B cell (primary cell): Measurements from ENCODE around the gene GMPPB. TPM values are rescaled to one million over a fixed set of nuclear protein-coding genes. Genes with fewer than 3 reads are reported as not detected.

ENCODE experiments used
- ATAC-seq: fragments of 200-7000 bp; cut with Tn5 transposase; one replicate; pipeline ENCODE4 v1.10.0; 2021; ENCODE audit warnings: low read depth, mild to moderate bottlenecking, moderate number of reproducible peaks, moderate library complexity
- CTCF ChIA-PET: fragments of 350-600 bp; sonication (Branson Sonifier 250); formaldehyde crosslinking; loops from one replicate; lab custom pipeline; 2021; ENCODE audit warnings: antibody characterized with exemption, inconsistent platforms; lab: Charles Lee
- POLR2A ChIA-PET: fragments of 350-600 bp; sonication (Branson Sonifier 250); formaldehyde crosslinking; loops from one replicate; lab custom pipeline; 2021; ENCODE audit warnings: antibody characterized with exemption; lab: Charles Lee
- DNase-seq: peaks from one replicate; pipeline ENCODE4 v3.0.0; 2013
- H2AFZ ChIP-seq: 2 replicates; pipeline ENCODE4 v1.6.1; 2012; ENCODE audit warnings: mild to moderate bottlenecking, low read depth, low read length; ENCODE audit not compliant: insufficient read depth, poor library complexity, severe bottlenecking
- H3K27ac ChIP-seq, 2 donors: 1 replicate in 1 of 2; 2 replicates in 1 of 2; pipeline ENCODE4 v1.5.1; 2012 to 2013; ENCODE audit warnings: low read length in 2 of 2, mild to moderate bottlenecking in 2 of 2, moderate library complexity in 1 of 2
- H3K27me3 ChIP-seq, 4 experiments: fragments of 200-600 bp in 1 of 4; sonication (generic) in 1 of 4; replicated peaks in 1 of 4; 1 replicate in 2 of 4; 2 replicates in 2 of 4; pipeline versions ENCODE4 v1.6.1 to v1.7.0; 2013 to 2016; ENCODE audit warnings: low read length in 3 of 4, mild to moderate bottlenecking in 2 of 4, mixed read lengths in 1 of 4, moderate library complexity in 1 of 4; ENCODE audit not compliant: insufficient read depth in 4 of 4, control insufficient read depth in 3 of 4; ENCODE audit errors: control extremely low read depth in 1 of 4
- H3K36me3 ChIP-seq, 2 experiments: replicated peaks in 1 of 2; 1 replicate in 1 of 2; 2 replicates in 1 of 2; pipeline versions ENCODE4 v1.6.1 to v1.7.1; 2013; ENCODE audit warnings: low read length in 1 of 2; ENCODE audit not compliant: insufficient read depth in 2 of 2, control insufficient read depth in 1 of 2; ENCODE audit errors: control extremely low read depth in 1 of 2, extremely low read depth in 1 of 2
- H3K4me1 ChIP-seq, 2 donors: fragments of 200-600 bp in 1 of 2; sonication (generic) in 1 of 2; 1 replicate in 1 of 2; 2 replicates in 1 of 2; pipeline versions ENCODE4 v1.5.1 to v1.6.1; 2013 to 2017; ENCODE audit warnings: low read length in 2 of 2; ENCODE audit not compliant: control insufficient read depth in 2 of 2, insufficient read depth in 2 of 2
- H3K4me2 ChIP-seq: replicated peaks from 2 replicates; pipeline ENCODE3; 2012; ENCODE audit warnings: mild to moderate bottlenecking, low read depth, low read length; ENCODE audit not compliant: poor library complexity, severe bottlenecking
- H3K4me3 ChIP-seq, 5 experiments: fragments of 200-600 bp in 1 of 5; sonication (generic) in 1 of 5; 1 replicate in 3 of 5; 2 replicates in 2 of 5; pipeline versions ENCODE4 v1.5.1 to v1.7.0; 2011 to 2016; ENCODE audit warnings: low read length in 4 of 5, mild to moderate bottlenecking in 4 of 5, low read depth in 2 of 5, control low read depth in 1 of 5, moderate library complexity in 1 of 5; ENCODE audit not compliant: insufficient read depth in 1 of 5; ENCODE audit errors: control extremely low read depth in 1 of 5, extremely low read depth in 1 of 5
- H3K79me2 ChIP-seq: fragments of 200-600 bp; sonication (generic); one replicate; pipeline ENCODE4 v1.6.0; 2016; ENCODE audit warnings: low read length; ENCODE audit not compliant: control insufficient read depth, insufficient read depth
- H3K9ac ChIP-seq: fragments of 200-600 bp; sonication (generic); 2 replicates; pipeline ENCODE4 v1.6.1; 2017; ENCODE audit warnings: mild to moderate bottlenecking, low read length, moderate library complexity
- H3K9me3 ChIP-seq, 3 donors: one replicate each; pipeline versions ENCODE4 v1.6.1 to v1.7.1; 2013; ENCODE audit warnings: low read length in 2 of 3; ENCODE audit not compliant: control insufficient read depth in 2 of 3, insufficient read depth in 1 of 3; ENCODE audit errors: control extremely low read depth in 1 of 3
- H4K20me1 ChIP-seq: 2 replicates; pipeline ENCODE4 v1.6.0; 2012; ENCODE audit warnings: mild to moderate bottlenecking, low read length; ENCODE audit not compliant: insufficient read depth, control insufficient read depth, poor library complexity, severe bottlenecking
- H3K27ac Mint-ChIP-seq: one replicate; pipeline ENCODE4 v1.8.0; 2021; ENCODE audit warnings: mixed read lengths
- H3K27me3 Mint-ChIP-seq: one replicate; pipeline ENCODE4 v1.8.0; 2021; ENCODE audit warnings: mixed read lengths
- H3K4me1 Mint-ChIP-seq: one replicate; pipeline ENCODE4 v1.8.0; 2021; ENCODE audit warnings: mixed read lengths
- H3K4me3 Mint-ChIP-seq: one replicate; pipeline ENCODE4 v1.8.0; 2021; ENCODE audit warnings: mixed read lengths
- H3K9me3 Mint-ChIP-seq: one replicate; pipeline ENCODE4 v1.8.0; 2022; ENCODE audit warnings: mixed read lengths; ENCODE audit not compliant: insufficient read depth
- EZH2 ChIP-seq: IDR thresholded peaks from 2 replicates; pipeline ENCODE4 v1.6.1; 2012; ENCODE audit warnings: borderline replicate concordance, low read depth, mild to moderate bottlenecking, moderate library complexity, low read length; ENCODE audit not compliant: insufficient read depth, poor library complexity, severe bottlenecking
- WGBS: methylation state at CpG from one replicate; pipeline ENCODE4 v1.1.5; 2013; ENCODE audit warnings: missing lambda C conversion rate; ENCODE audit not compliant: insufficient coverage; 5-methylcytosine and 5-hydroxymethylcytosine counted together
- intact Hi-C: fragments of 100-400 bp; cut with micrococcal nuclease; formaldehyde crosslinking; loops from one replicate; pipeline ENCODE4 v1.10.0; 2022
- polyA plus RNA-seq: library from polyadenylated mRNA; depleted of rRNA; stranded (reverse); fragments of >200 nt; gene quantifications from 2 replicates; pipeline ENCODE4 v1.2.3, GENCODE V29; 2012
- total RNA-seq, 2 donors: library from RNA; stranded (reverse); fragments of 120-200 nt in 1 of 2; gene quantifications; 1 replicate in 1 of 2; 2 replicates in 1 of 2; pipeline versions ENCODE4 v1.2.3 to v1.2.4, GENCODE V29; 2013 to 2022
- TF ChIP-seq, protein P1 (sequence below): fragments of 200-600 bp; IDR thresholded peaks from one replicate; pipeline ENCODE4 v1.8.0; 2022; ENCODE audit warnings: antibody characterized with exemption, mild to moderate bottlenecking

The GMPPB gene
- total and polyA plus RNA-seq, 2 donors (not counting 1 experiment from before 2014, with no cell fraction given), result 31.4 to 32.5 TPM

DNA sequence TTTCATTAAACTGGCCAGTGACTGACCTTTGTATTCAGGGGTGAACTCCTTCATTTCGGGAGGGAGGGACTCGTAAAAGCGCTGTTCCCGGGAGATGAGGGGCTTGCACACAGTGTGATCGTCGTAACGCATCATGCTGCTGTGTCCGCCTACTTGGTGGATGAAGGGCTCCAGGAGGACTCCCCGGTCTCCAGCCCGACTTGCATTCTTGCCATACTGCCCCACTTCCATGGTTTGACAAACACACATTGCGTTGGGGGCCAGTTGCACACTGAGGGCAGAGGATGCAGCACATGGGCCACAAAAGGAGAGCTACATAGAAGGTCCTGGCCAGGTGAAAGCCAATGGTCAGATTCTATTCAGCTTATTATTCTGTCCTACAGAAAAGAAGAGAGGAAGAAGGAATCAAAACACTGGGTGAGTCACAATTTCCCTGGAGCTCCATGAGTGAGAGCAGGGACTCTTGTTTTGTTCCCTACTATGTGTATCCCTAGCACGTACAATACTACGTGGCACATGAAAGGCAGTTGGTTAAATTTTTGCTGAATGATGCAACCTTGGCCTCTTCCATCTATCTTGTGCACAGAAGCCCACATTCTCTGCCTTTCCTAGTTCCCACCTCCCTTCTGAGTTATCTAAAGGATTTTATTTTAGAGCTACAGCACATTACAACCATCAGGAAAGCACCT is 24.2 kb upstream of the GMPPB start:
- H2AFZ ChIP-seq, result no peak overlapping the region
- TF ChIP-seq, protein P1, sequence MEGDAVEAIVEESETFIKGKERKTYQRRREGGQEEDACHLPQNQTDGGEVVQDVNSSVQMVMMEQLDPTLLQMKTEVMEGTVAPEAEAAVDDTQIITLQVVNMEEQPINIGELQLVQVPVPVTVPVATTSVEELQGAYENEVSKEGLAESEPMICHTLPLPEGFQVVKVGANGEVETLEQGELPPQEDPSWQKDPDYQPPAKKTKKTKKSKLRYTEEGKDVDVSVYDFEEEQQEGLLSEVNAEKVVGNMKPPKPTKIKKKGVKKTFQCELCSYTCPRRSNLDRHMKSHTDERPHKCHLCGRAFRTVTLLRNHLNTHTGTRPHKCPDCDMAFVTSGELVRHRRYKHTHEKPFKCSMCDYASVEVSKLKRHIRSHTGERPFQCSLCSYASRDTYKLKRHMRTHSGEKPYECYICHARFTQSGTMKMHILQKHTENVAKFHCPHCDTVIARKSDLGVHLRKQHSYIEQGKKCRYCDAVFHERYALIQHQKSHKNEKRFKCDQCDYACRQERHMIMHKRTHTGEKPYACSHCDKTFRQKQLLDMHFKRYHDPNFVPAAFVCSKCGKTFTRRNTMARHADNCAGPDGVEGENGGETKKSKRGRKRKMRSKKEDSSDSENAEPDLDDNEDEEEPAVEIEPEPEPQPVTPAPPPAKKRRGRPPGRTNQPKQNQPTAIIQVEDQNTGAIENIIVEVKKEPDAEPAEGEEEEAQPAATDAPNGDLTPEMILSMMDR, result no peak
- no peak for TF ChIP-seq EZH2
- 98% methylated on average over 10 of the region's 13 CpGs for WGBS
- no peak overlapping the region for H3K4me3 Mint-ChIP-seq
- ChIA-PET CTCF (no interaction called here), POLR2A (no interaction called here)
- H3K4me1 Mint-ChIP-seq, result peaks cover 2% of the 10 kb centered on the region
- no peak overlapping the region for H3K9ac ChIP-seq
- ATAC-seq (no peak), DNase-seq (no peak)
- H3K4me3 ChIP-seq, result no peak overlapping the region
- H3K36me3 ChIP-seq, result peaks cover 4 to 42% of the 10 kb centered on the region in 2 experiments
- no peaks in the 10 kb centered on the region for H3K9me3 ChIP-seq
- no peaks in the 10 kb centered on the region for H3K27me3 Mint-ChIP-seq
- no peak overlapping the region for H3K4me2 ChIP-seq
- no peaks in the 10 kb centered on the region for H3K4me1 ChIP-seq
- no peaks in the 10 kb centered on the region for H3K27me3 ChIP-seq
- H3K79me2 ChIP-seq, result peaks cover 78% of the 10 kb centered on the region
- no peaks in the 10 kb centered on the region for H3K9me3 Mint-ChIP-seq
- no peak overlapping the region for H3K27ac ChIP-seq
- intact Hi-C loops, result no loop called here
- H3K27ac Mint-ChIP-seq, result no peak overlapping the region
- peaks cover 44% of the 10 kb centered on the region for H4K20me1 ChIP-seq

DNA sequence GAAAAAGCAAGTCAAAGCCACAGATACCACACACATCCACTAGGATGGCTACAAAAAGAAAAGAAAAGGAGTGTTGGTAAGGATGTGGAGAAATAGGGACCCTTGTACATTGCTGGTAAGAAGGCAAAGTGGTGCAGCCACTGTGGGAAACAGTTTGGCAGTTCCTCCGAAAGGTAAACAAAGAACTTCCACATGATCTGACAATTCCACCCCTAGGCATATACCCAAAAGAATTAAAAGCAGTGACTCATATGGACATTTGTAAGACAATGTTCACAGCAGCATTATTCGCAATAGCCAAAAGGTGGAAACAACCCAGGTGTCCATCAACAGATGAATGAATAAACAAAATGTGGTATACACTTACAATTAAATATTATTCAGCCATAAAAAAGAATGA is 22.2 kb upstream of the GMPPB start:
- TF ChIP-seq, protein P1, result no peak
- no peak for TF ChIP-seq EZH2
- Histone ChIP-seq H4K20me1 (peaks cover 42% of the 10 kb centered on the region), H3K27ac (no peak overlapping the region), H2AFZ (no peak overlapping the region), H3K4me2 (no peak overlapping the region), H3K27me3 (no peaks in the 10 kb centered on the region), H3K9me3 (no peaks in the 10 kb centered on the region), H3K4me1 (no peaks in the 10 kb centered on the region), H3K4me3 (no peak overlapping the region), H3K9ac (no peak overlapping the region), H3K36me3 (peaks cover 0 to 48% of the 10 kb centered on the region in 2 experiments), H3K79me2 (peaks cover 67% of the 10 kb centered on the region)
- no CpG with 5 or more reads among the region's 2 CpGs for WGBS
- H3K27ac Mint-ChIP-seq, result no peak overlapping the region
- H3K27me3 Mint-ChIP-seq, result no peaks in the 10 kb centered on the region
- intact Hi-C loops, result no loop called here
- POLR2A ChIA-PET, result no interaction called here
- no peaks in the 10 kb centered on the region for H3K9me3 Mint-ChIP-seq
- H3K4me3 Mint-ChIP-seq, result no peak overlapping the region
- H3K4me1 Mint-ChIP-seq, result peaks cover 1% of the 10 kb centered on the region
- DNase-seq, result no peak
- ATAC-seq, result no peak
- CTCF ChIA-PET, result interaction anchor here (1.7 to 1.9 kb wide), 2 partner anchors 56 to 94 kb away, joined by 4 to 5 read pairs; partner anchors contain the start of gene INKA1
